ENCODE data around the gene VPS41.

- no peak for TF ChIP-seq CTCF (IDR thresholded peaks at IDR 0.05)
- no peak for TF ChIP-seq POLR2A (IDR thresholded peaks at IDR 0.05)
These were observed 63.9 kb downstream of the VPS41 start for GRCh38 chr7:38844952-38845563.
